Neural progenitor cell (in vitro differentiated cells): Measurements from ENCODE around the gene SDHD. TPM values are rescaled to one million over a fixed set of nuclear protein-coding genes. Genes with fewer than 3 reads are reported as not detected.

Source experiments
- DNase-seq: peaks from one replicate; pipeline ENCODE4 v3.0.0-alpha.2; 2016; ENCODE audit warnings: low spot score
- H2AFZ ChIP-seq: fragments of 200-600 bp; sonication (generic); replicated peaks from 2 replicates; pipeline ENCODE4 v1.6.1; 2016; ENCODE audit warnings: antibody characterized with exemption
- H3F3A ChIP-seq: fragments of 200-600 bp; sonication (generic); 2 replicates; pipeline ENCODE4 v1.6.1; 2016; ENCODE audit warnings: antibody characterized with exemption, low read depth
- H3K27ac ChIP-seq: fragments of 200-600 bp; sonication (generic); 2 replicates; pipeline ENCODE4 v1.5.1; 2016; ENCODE audit warnings: mild to moderate bottlenecking
- H3K27me3 ChIP-seq: fragments of 200-600 bp; sonication (generic); 2 replicates; pipeline ENCODE4 v1.6.1; 2016; ENCODE audit warnings: mild to moderate bottlenecking, moderate library complexity
- H3K36me3 ChIP-seq: fragments of 200-600 bp; sonication (generic); 2 replicates; pipeline ENCODE4 v1.5.1; 2016
- H3K4me1 ChIP-seq: fragments of 200-600 bp; sonication (generic); 2 replicates; pipeline ENCODE4 v1.6.1; 2016; ENCODE audit warnings: mixed run types
- H3K4me2 ChIP-seq: fragments of 200-600 bp; sonication (generic); 2 replicates; pipeline ENCODE4 v1.6.1; 2016
- H3K4me3 ChIP-seq: fragments of 200-600 bp; sonication (generic); 2 replicates; pipeline ENCODE4 v1.5.1; 2016
- H3K79me2 ChIP-seq: fragments of 200-600 bp; sonication (generic); 2 replicates; pipeline ENCODE4 v1.6.1; 2016; ENCODE audit warnings: low read depth
- H3K9ac ChIP-seq: fragments of 200-600 bp; sonication (generic); 2 replicates; pipeline ENCODE4 v1.6.1; 2016
- H3K9me3 ChIP-seq: fragments of 200-600 bp; sonication (generic); 2 replicates; pipeline ENCODE4 v1.5.1; 2016; ENCODE audit warnings: low read depth
- H4K20me1 ChIP-seq: fragments of 200-600 bp; sonication (generic); 2 replicates; pipeline ENCODE4 v1.6.1; 2016; ENCODE audit warnings: low read depth
- H3K27ac Mint-ChIP-seq: 3 replicates; pipeline ENCODE4 v1.8.0; 2021; ENCODE audit warnings: mixed read lengths
- H3K27me3 Mint-ChIP-seq: 2 replicates; pipeline ENCODE4 v1.8.0; 2022; ENCODE audit warnings: low read depth, mild to moderate bottlenecking, inconsistent platforms, moderate library complexity, mixed read lengths; ENCODE audit not compliant: insufficient read depth
- H3K36me3 Mint-ChIP-seq: 3 replicates; pipeline ENCODE4 v1.8.0; 2021; ENCODE audit warnings: mixed read lengths
- H3K4me1 Mint-ChIP-seq: 3 replicates; pipeline ENCODE4 v1.8.0; 2021; ENCODE audit warnings: mixed read lengths
- H3K4me3 Mint-ChIP-seq: 3 replicates; pipeline ENCODE4 v1.8.0; 2021; ENCODE audit warnings: mild to moderate bottlenecking, moderate library complexity, mixed read lengths
- H3K9me3 Mint-ChIP-seq: 3 replicates; pipeline ENCODE4 v1.8.0; 2020; ENCODE audit warnings: mixed read lengths
- CTCF ChIP-seq: fragments of 200-600 bp; sonication (generic); IDR thresholded peaks from 2 replicates; pipeline ENCODE4 v1.5.1; 2017; ENCODE audit warnings: antibody characterized with exemption, mild to moderate bottlenecking
- EZH2 ChIP-seq: fragments of 200-600 bp; sonication (generic); IDR thresholded peaks from 2 replicates; pipeline ENCODE4 v1.6.1; 2017; ENCODE audit warnings: antibody characterized with exemption, mild to moderate bottlenecking, moderate library complexity
- EZH2phosphoT487 ChIP-seq: fragments of 200-600 bp; sonication (generic); IDR thresholded peaks from 2 replicates; pipeline ENCODE4 v1.6.1; 2017; ENCODE audit warnings: antibody characterized with exemption
- total RNA-seq: library from RNA; depleted of rRNA; stranded (reverse); fragments of >200 nt; gene quantifications from 2 replicates; pipeline ENCODE4 v1.2.3, GENCODE V29; 2015; ENCODE audit warnings: low replicate concordance

The SDHD gene
- total RNA-seq, 1 donor from 2014 or later: 75.4 TPM

GRCh38 chr11:112134473-112134872, 47.8 kb downstream of the SDHD start:
- no peak overlapping the region for H3K27ac Mint-ChIP-seq

DNA sequence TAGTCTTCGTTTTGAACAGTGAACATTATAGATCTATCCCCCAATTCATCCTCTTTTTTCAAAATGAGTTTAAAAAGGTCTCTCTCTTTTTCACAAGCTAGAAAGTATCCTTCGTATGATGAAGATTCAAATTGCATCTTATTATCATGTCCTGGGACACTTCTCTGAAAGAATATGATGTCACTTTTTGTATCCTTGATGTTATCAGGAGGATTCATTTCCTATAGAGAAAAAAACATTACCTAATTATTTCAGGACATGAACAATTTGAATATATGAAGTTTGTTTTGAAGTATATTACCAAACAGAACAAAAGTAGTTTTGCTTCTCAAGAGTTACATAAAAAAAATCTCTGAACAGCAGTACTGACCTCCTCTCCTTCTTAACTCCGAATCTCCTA, 56.9 kb downstream of the SDHD start:
- H3K4me3 ChIP-seq: no peak overlapping the region
- TF ChIP-seq CTCF: no peak
- no peak for TF ChIP-seq EZH2phosphoT487
- TF ChIP-seq EZH2: no peak
- Mint-ChIP-seq H3K27ac (no peak overlapping the region), H3K4me1 (no peaks in the 10 kb centered on the region), H3K4me3 (no peak overlapping the region), H3K36me3 (no peaks in the 10 kb centered on the region), H3K9me3 (no peaks in the 10 kb centered on the region), H3K27me3 (no peaks in the 10 kb centered on the region)
- H3F3A ChIP-seq: no peaks in the 10 kb centered on the region
- H3K79me2 ChIP-seq: no peaks in the 10 kb centered on the region
- no peak overlapping the region for H3K4me2 ChIP-seq
- no peaks in the 10 kb centered on the region for H3K36me3 ChIP-seq
- no peaks in the 10 kb centered on the region for H3K27me3 ChIP-seq
- no peak overlapping the region for H2AFZ ChIP-seq
- no peak overlapping the region for H3K9ac ChIP-seq
- DNase-seq: no peak
- H4K20me1 ChIP-seq: no peaks in the 10 kb centered on the region
- H3K27ac ChIP-seq: no peak overlapping the region
- H3K9me3 ChIP-seq: no peaks in the 10 kb centered on the region
- no peaks in the 10 kb centered on the region for H3K4me1 ChIP-seq

More at GRCh38 chr11:112134473-112134872, 47.8 kb downstream of the SDHD start:
- peaks cover 2% of the 10 kb centered on the region for H3K27me3 Mint-ChIP-seq
- Histone ChIP-seq H3K36me3 (no peaks in the 10 kb centered on the region), H3K4me1 (no peaks in the 10 kb centered on the region), H3K27me3 (no peaks in the 10 kb centered on the region), H3K79me2 (no peaks in the 10 kb centered on the region), H3F3A (no peaks in the 10 kb centered on the region), H3K4me3 (no peak overlapping the region), H3K9me3 (no peaks in the 10 kb centered on the region), H3K27ac (no peak overlapping the region), H3K4me2 (no peak overlapping the region), H4K20me1 (no peaks in the 10 kb centered on the region), H2AFZ (no peak overlapping the region), H3K9ac (no peak overlapping the region)
- no peaks in the 10 kb centered on the region for H3K9me3 Mint-ChIP-seq
- H3K4me1 Mint-ChIP-seq: no peaks in the 10 kb centered on the region
- TF ChIP-seq EZH2phosphoT487 (no peak), EZH2 (no peak), CTCF (no peak)
- DNase-seq: no peak
- H3K4me3 Mint-ChIP-seq: no peak overlapping the region
- no peaks in the 10 kb centered on the region for H3K36me3 Mint-ChIP-seq

Other genes with a start within 250 kb of the SDHD start
- gene ALG9, start 215.3 kb upstream of the SDHD start, total RNA-seq: 36.9 and 39.5 TPM in 2 replicates
- 4.0 and 6.0 TPM in 2 replicates for gene FDXACB1, start 207.7 kb upstream of the SDHD start, total RNA-seq
- gene CFAP68, start 207.3 kb upstream of the SDHD start, total RNA-seq: 28.6 and 46.7 TPM in 2 replicates
- 0.45 TPM in 1 of 2 replicates, not detected in the other for gene CRYAB, start 175.1 kb upstream of the SDHD start, total RNA-seq
- not detected in 2 replicates for gene HSPB2, start 174.1 kb upstream of the SDHD start, total RNA-seq
- 0.65 TPM in 1 of 2 replicates, not detected in the other for gene C11orf52, start 168.0 kb upstream of the SDHD start, total RNA-seq
- gene DIXDC1, start 149.5 kb upstream of the SDHD start, total RNA-seq: 23.6 and 25.2 TPM in 2 replicates
- 48.2 and 55.7 TPM in 2 replicates for gene DLAT, start 61.5 kb upstream of the SDHD start, total RNA-seq
- gene PIH1D2, start 12.9 kb upstream of the SDHD start, total RNA-seq: 1.6 and 3.5 TPM in 2 replicates
- gene NKAPD1, start 12.6 kb upstream of the SDHD start, total RNA-seq: 35.9 and 60.0 TPM in 2 replicates
- gene TIMM8B, start 117 bp upstream of the SDHD start, total RNA-seq: 38.9 and 46.9 TPM in 2 replicates
- 1.5 TPM in 1 of 2 replicates, not detected in the other for gene IL18, start 77.2 kb downstream of the SDHD start, total RNA-seq
- gene TEX12, start 80.5 kb downstream of the SDHD start, total RNA-seq: 0.15 and 0.51 TPM in 2 replicates
- 0.87 TPM in 1 of 2 replicates, not detected in the other for gene BCO2, start 88.6 kb downstream of the SDHD start, total RNA-seq
- 44.8 and 108 TPM in 2 replicates for gene PTS, start 139.6 kb downstream of the SDHD start, total RNA-seq
- not detected in 2 replicates for gene PLET1, start 174.0 kb downstream of the SDHD start, total RNA-seq